ENCODE results near the gene HDAC4.

DNA sequence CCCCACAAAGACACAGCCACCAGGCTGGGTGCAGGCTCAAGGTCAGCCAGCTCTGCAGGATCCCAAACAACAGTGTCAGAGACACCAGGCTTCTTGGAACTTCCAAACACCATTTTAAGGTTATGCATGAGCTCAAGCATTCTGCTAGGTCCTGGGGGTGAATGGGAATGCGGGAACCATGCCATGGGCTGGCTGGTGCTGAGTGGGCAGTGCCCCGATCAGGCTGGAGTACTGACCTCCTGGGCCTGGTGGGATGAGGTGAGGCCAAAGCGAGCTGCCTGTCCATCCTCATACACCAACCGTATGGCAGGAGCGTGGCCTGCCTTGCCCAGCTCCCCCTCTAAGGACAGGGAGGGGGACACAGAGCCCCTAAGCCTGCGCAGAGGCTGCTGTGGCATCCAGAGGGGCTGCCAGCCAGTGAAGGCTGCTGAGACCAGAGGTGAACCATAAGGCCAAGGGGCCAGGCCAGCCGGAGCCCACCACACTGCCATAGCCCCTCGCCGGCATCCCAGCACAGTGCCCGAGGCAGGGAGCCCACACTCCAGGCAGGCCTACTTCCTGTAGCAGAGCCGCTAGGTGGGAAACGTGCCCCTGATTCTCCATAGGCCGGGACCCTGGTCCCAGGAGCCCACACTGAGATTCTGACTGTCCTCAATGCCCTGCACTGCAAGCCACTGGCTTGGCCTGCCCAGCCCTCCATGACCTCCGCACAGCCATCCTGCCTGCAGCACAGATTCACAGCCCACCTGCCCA, 135.0 kb downstream of the HDAC4 start:
- no peak for TF ChIP-seq EZH2phosphoT487 (IDR thresholded peaks at IDR 0.05; ENCODE audit: borderline replicate concordance)
- TF ChIP-seq, protein P1, sequence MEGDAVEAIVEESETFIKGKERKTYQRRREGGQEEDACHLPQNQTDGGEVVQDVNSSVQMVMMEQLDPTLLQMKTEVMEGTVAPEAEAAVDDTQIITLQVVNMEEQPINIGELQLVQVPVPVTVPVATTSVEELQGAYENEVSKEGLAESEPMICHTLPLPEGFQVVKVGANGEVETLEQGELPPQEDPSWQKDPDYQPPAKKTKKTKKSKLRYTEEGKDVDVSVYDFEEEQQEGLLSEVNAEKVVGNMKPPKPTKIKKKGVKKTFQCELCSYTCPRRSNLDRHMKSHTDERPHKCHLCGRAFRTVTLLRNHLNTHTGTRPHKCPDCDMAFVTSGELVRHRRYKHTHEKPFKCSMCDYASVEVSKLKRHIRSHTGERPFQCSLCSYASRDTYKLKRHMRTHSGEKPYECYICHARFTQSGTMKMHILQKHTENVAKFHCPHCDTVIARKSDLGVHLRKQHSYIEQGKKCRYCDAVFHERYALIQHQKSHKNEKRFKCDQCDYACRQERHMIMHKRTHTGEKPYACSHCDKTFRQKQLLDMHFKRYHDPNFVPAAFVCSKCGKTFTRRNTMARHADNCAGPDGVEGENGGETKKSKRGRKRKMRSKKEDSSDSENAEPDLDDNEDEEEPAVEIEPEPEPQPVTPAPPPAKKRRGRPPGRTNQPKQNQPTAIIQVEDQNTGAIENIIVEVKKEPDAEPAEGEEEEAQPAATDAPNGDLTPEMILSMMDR (conservative IDR thresholded peaks at IDR 0.05; ENCODE audit: low read length) = no peak

Measured in Loucy (cell line).